Measurements from ENCODE around the gene KCNH1. TPM values are rescaled to one million over a fixed set of nuclear protein-coding genes. Genes with fewer than 3 reads are reported as not detected.

The KCNH1 gene
- total RNA-seq, 1 donor from 2014 or later: 0.10 TPM

DNA sequence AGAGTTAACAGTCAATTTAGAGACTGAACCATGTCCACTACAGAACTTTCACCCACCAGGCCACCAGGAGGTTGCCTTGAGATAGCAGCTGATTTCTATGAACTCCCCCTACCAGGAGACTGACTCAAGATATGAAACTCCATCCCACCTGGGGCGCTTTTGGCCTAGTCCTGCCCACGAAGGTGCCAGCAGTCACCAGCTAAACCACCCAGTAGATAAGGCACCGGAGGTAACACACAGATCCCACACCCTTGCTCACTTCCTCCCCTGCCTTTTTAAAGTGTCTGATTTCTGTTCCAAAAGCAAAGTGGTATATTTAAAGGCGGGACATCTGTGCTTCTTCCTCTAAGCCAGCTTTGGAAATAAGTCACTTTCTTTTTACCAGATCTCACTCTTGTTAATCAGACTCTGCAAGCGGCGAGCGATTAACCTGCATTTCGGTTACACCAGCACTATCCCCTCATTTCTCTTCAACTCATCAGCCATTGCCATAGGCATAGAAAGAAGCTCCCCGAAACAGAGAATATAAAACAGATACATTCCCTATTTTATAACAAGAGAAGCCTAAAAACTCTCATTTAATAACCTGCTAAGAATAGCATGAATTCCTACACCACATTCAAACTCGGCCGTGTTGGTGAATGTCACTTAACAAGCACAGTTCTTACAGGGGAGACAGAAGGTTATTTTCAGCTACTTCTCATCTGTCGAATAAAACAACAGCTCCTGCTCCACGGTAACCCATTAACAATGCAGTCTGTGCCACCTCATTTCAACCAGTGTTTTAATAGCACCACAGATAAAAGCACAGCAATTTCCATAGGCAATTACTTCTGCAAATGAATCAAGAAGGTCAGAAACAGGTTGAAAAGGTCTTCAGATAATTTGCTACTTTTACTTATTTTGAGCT, 318.1 kb downstream of the KCNH1 start:
- Mint-ChIP-seq H3K4me1 (ENCODE audit: unreplicated experiment) (no peaks in the 10 kb centered on the region), H3K36me3 (ENCODE audit: low read depth, unreplicated experiment) (no peaks in the 10 kb centered on the region), H3K27ac (ENCODE audit: unreplicated experiment) (no peak overlapping the region), H3K9me3 (ENCODE audit: unreplicated experiment) (no peaks in the 10 kb centered on the region), H3K27me3 (ENCODE audit: unreplicated experiment) (peaks cover 1% of the 10 kb centered on the region), H3K4me3 (ENCODE audit: unreplicated experiment) (no peak overlapping the region)
- TF ChIP-seq CTCF (IDR thresholded peaks at IDR 0.05; ENCODE audit: unreplicated experiment): no peak
- DNase-seq (ENCODE audit: low spot score): no peak

- H3K4me1 Mint-ChIP-seq (ENCODE audit: unreplicated experiment): no peaks in the 10 kb centered on the region
- H3K27ac Mint-ChIP-seq (ENCODE audit: unreplicated experiment): no peak overlapping the region
- H3K9me3 Mint-ChIP-seq (ENCODE audit: unreplicated experiment): no peaks in the 10 kb centered on the region
- no peak overlapping the region for H3K4me3 Mint-ChIP-seq (ENCODE audit: unreplicated experiment)
- no peak for DNase-seq (ENCODE audit: low spot score)
- no peaks in the 10 kb centered on the region for H3K27me3 Mint-ChIP-seq (ENCODE audit: unreplicated experiment)
- H3K36me3 Mint-ChIP-seq (ENCODE audit: low read depth, unreplicated experiment): no peaks in the 10 kb centered on the region
- no peak for TF ChIP-seq CTCF (IDR thresholded peaks at IDR 0.05; ENCODE audit: unreplicated experiment)
These were observed 319.4 kb downstream of the KCNH1 start for GRCh38 chr1:210814382-210815123.

DNA sequence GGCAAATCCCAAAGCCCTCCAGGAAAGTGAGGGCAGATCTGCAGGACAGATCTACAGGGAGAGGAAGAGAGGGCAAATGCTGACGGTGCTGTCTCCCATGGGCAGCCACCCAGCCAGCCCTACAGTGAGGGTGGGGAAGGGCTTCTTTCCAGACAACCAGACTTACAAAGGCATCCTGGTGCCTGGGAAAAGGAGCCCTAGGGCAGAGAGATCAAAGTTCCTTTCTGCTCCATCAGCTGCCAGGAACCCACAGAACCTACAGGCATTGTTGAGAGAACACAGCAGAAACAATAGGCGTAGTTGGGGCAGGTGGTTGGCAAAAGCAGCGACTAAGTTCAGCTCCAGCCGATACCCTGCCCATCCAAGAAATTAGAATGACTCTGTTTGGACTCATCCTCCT, 332.4 kb downstream of the KCNH1 start:
- H3K4me1 Mint-ChIP-seq (ENCODE audit: unreplicated experiment): no peaks in the 10 kb centered on the region
- H3K27ac Mint-ChIP-seq (ENCODE audit: unreplicated experiment): no peak overlapping the region
- no peaks in the 10 kb centered on the region for H3K9me3 Mint-ChIP-seq (ENCODE audit: unreplicated experiment)
- peaks cover 1% of the 10 kb centered on the region for H3K27me3 Mint-ChIP-seq (ENCODE audit: unreplicated experiment)
- no peak for DNase-seq (ENCODE audit: low spot score)
- H3K4me3 Mint-ChIP-seq (ENCODE audit: unreplicated experiment): no peak overlapping the region
- H3K36me3 Mint-ChIP-seq (ENCODE audit: low read depth, unreplicated experiment): no peaks in the 10 kb centered on the region
- no peak for TF ChIP-seq CTCF (IDR thresholded peaks at IDR 0.05; ENCODE audit: unreplicated experiment)

GRCh38 chr1:210800756-210801155, 333.2 kb downstream of the KCNH1 start:
- peaks cover 1% of the 10 kb centered on the region for H3K27me3 Mint-ChIP-seq (ENCODE audit: unreplicated experiment)
- H3K4me1 Mint-ChIP-seq (ENCODE audit: unreplicated experiment): no peaks in the 10 kb centered on the region
- no peak overlapping the region for H3K27ac Mint-ChIP-seq (ENCODE audit: unreplicated experiment)
- no peak for TF ChIP-seq CTCF (IDR thresholded peaks at IDR 0.05; ENCODE audit: unreplicated experiment)
- no peak for DNase-seq (ENCODE audit: low spot score)
- H3K36me3 Mint-ChIP-seq (ENCODE audit: low read depth, unreplicated experiment): no peaks in the 10 kb centered on the region
- no peaks in the 10 kb centered on the region for H3K9me3 Mint-ChIP-seq (ENCODE audit: unreplicated experiment)
- no peak overlapping the region for H3K4me3 Mint-ChIP-seq (ENCODE audit: unreplicated experiment)

GRCh38 chr1:210800301-210800700, 333.6 kb downstream of the KCNH1 start:
- no peaks in the 10 kb centered on the region for H3K4me1 Mint-ChIP-seq (ENCODE audit: unreplicated experiment)
- no peak for TF ChIP-seq CTCF (IDR thresholded peaks at IDR 0.05; ENCODE audit: unreplicated experiment)
- no peak overlapping the region for H3K27ac Mint-ChIP-seq (ENCODE audit: unreplicated experiment)
- peaks cover 1% of the 10 kb centered on the region for H3K27me3 Mint-ChIP-seq (ENCODE audit: unreplicated experiment)
- H3K36me3 Mint-ChIP-seq (ENCODE audit: low read depth, unreplicated experiment): no peaks in the 10 kb centered on the region
- no peak overlapping the region for H3K4me3 Mint-ChIP-seq (ENCODE audit: unreplicated experiment)
- H3K9me3 Mint-ChIP-seq (ENCODE audit: unreplicated experiment): no peaks in the 10 kb centered on the region
- DNase-seq (ENCODE audit: low spot score): no peak

Data from endothelial cell (in vitro differentiated cells).